ENCODE measurements around the gene MGAT4B.
"Not testable (repeated sequence)": the region's sequence is repeated elsewhere in the genome, so short reads cannot be mapped to it uniquely, and the experiment has no call there.

The MGAT4B gene

GRCh38 chr5:179794575-179794974 is 12.1 kb downstream of the MGAT4B start:
- DNase-seq (ENCODE audit: low read depth), result no peak

- no peak for DNase-seq (ENCODE audit: low read depth)
Measured at GRCh38 chr5:179794171-179794570, 12.5 kb downstream of the MGAT4B start.

- no peak for DNase-seq (ENCODE audit: low read depth)
Measured at GRCh38 chr5:179793468-179794139, 13.1 kb downstream of the MGAT4B start, which contains the start of gene LTC4S. TSS of gene LTC4S (plus strand) at chr5:179793986. CDS start at chr5:179794081, 95 bp downstream.

- DNase-seq (ENCODE audit: low read depth), result no peak
Measured at GRCh38 chr5:179792612-179793467, 13.8 kb downstream of the MGAT4B start.

GRCh38 chr5:179791881-179792611 is 14.6 kb downstream of the MGAT4B start:
- no peak for DNase-seq (ENCODE audit: low read depth)

GRCh38 chr5:179789278-179789677 is 17.4 kb downstream of the MGAT4B start:
- DNase-seq (ENCODE audit: low read depth), result not testable (repeated sequence)

GRCh38 chr5:179788193-179788854 is 18.3 kb downstream of the MGAT4B start:
- DNase-seq (ENCODE audit: low read depth), result no peak

- DNase-seq (ENCODE audit: low read depth), result no peak
Measured at GRCh38 chr5:179786861-179787260, 19.8 kb downstream of the MGAT4B start.

- DNase-seq (ENCODE audit: low read depth), result no peak
Measured at GRCh38 chr5:179783128-179783527, 23.5 kb downstream of the MGAT4B start.

GRCh38 chr5:179781846-179782245 is 24.8 kb downstream of the MGAT4B start:
- DNase-seq (ENCODE audit: low read depth), result no peak

- no peak for DNase-seq (ENCODE audit: low read depth)
Measured at GRCh38 chr5:179780362-179780761, 26.3 kb downstream of the MGAT4B start.

GRCh38 chr5:179779826-179780225 is 26.8 kb downstream of the MGAT4B start:
- no peak for DNase-seq (ENCODE audit: low read depth)

- DNase-seq (ENCODE audit: low read depth), result no peak
Measured at GRCh38 chr5:179778591-179778990, 28.1 kb downstream of the MGAT4B start.

GRCh38 chr5:179777909-179778308 is 28.8 kb downstream of the MGAT4B start:
- DNase-seq (ENCODE audit: low read depth), result no peak

- DNase-seq (ENCODE audit: low read depth), result no peak
Measured at GRCh38 chr5:179777456-179777855, 29.2 kb downstream of the MGAT4B start.

GRCh38 chr5:179776411-179776938 is 30.2 kb downstream of the MGAT4B start:
- DNase-seq (ENCODE audit: low read depth), result no peak

GRCh38 chr5:179774442-179774841 is 32.2 kb downstream of the MGAT4B start:
- no peak for DNase-seq (ENCODE audit: low read depth)

GRCh38 chr5:179773686-179774040 is 33.0 kb downstream of the MGAT4B start:
- no peak for DNase-seq (ENCODE audit: low read depth)

GRCh38 chr5:179772351-179772750 is 34.3 kb downstream of the MGAT4B start:
- no peak for DNase-seq (ENCODE audit: low read depth)

GRCh38 chr5:179771311-179771895 is 35.3 kb downstream of the MGAT4B start:
- DNase-seq (ENCODE audit: low read depth), result no peak

- no peak for DNase-seq (ENCODE audit: low read depth)
Measured at GRCh38 chr5:179769796-179770195, 36.9 kb downstream of the MGAT4B start.

GRCh38 chr5:179769271-179769670 is 37.4 kb downstream of the MGAT4B start:
- DNase-seq (ENCODE audit: low read depth), result no peak

Measured in activated T-helper 1 cell treated with Interleukin-2 at 50 U/mL for 16 hours (primary cell).